Right ventricle myocardium superior (tissue), 1 donor: Measurements from ENCODE around the gene SPPL2C. TPM values are rescaled to one million over a fixed set of nuclear protein-coding genes. Genes with fewer than 3 reads are reported as not detected.

Source experiments
- ATAC-seq: fragments of 200-7000 bp; cut with Tn5 transposase; one replicate; pipeline ENCODE4 v1.9.1; 2020; ENCODE audit warnings: mild to moderate bottlenecking; ENCODE audit not compliant: poor library complexity
- DNase-seq: peaks from one replicate; pipeline ENCODE4 v3.0.0-alpha.2; 2020
- intact Hi-C: fragments of 100-400 bp; cut with DNase I; formaldehyde crosslinking; loops from one replicate; pipeline ENCODE4 v1.11.2; 2022
- long read RNA-seq: library from polyadenylated mRNA; unstranded; transcript quantifications from one replicate; pipeline ENCODE4 v2.0.0, GENCODE V29; 2021
- total RNA-seq: library from RNA; stranded (reverse); fragmentation: NEBNext Ultra II Directional; extraction: Animal tissue kit (Norgen Biotek cat#: 25700); gene quantifications from one replicate; pipeline ENCODE4 v1.2.1, GENCODE V29; 2021
- donor health status: DM: no; HTN: yes; CAD: no; lungs with severe emphysema.

SPPL2C gene
- total RNA-seq = not detected
- long read RNA-seq = 0 reads

GRCh38 chr17:45844695-45845375 lies at the start of gene SPPL2C:
Gene SPPL2C (plus strand): TSS chr17:45844881. CDS start chr17:45844907, 26 bp downstream.
- intact Hi-C loops = no loop called here
- ATAC-seq (no peak), DNase-seq (no peak)

- intact Hi-C loops = no loop called here
- DNase-seq (no peak), ATAC-seq (no peak)
These were observed 43.9 kb upstream of the SPPL2C start for GRCh38 chr17:45800816-45801215.

GRCh38 chr17:45801421-45801820 lies 43.3 kb upstream of the SPPL2C start:
- intact Hi-C loops = no loop called here
- no peak for ATAC-seq

GRCh38 chr17:45808845-45809244 lies 35.8 kb upstream of the SPPL2C start:
- no peak for DNase-seq
- intact Hi-C loops = no loop called here
- no peak for ATAC-seq

More at GRCh38 chr17:45801421-45801820, 43.3 kb upstream of the SPPL2C start:
- DNase-seq = no peak

- DNase-seq (no peak), ATAC-seq (no peak)
- intact Hi-C loops = no loop called here
These were observed 35.2 kb upstream of the SPPL2C start for GRCh38 chr17:45809499-45809898.

GRCh38 chr17:45812102-45812501 lies 32.6 kb upstream of the SPPL2C start:
- ATAC-seq (no peak), DNase-seq (no peak)
- intact Hi-C loops = no loop called here

GRCh38 chr17:45813048-45813725 lies 31.5 kb upstream of the SPPL2C start:
- DNase-seq (no peak), ATAC-seq (no peak)
- intact Hi-C loops = no loop called here

- DNase-seq = peak; percentile 59
- intact Hi-C loops = no loop called here
- peak; percentile 84 for ATAC-seq
These were observed 29.8 kb upstream of the SPPL2C start for GRCh38 chr17:45814622-45815606.

- no peak for DNase-seq
- intact Hi-C loops = no loop called here
- ATAC-seq = no peak
These were observed 28.9 kb upstream of the SPPL2C start for GRCh38 chr17:45815752-45816151.

- intact Hi-C loops = no loop called here
- no peak for ATAC-seq
- no peak for DNase-seq
These were observed 26.6 kb upstream of the SPPL2C start for GRCh38 chr17:45818041-45818440.

GRCh38 chr17:45818699-45819098 lies 26.0 kb upstream of the SPPL2C start:
- DNase-seq (no peak), ATAC-seq (no peak)
- intact Hi-C loops = no loop called here

- ATAC-seq = no peak
- DNase-seq = no peak
- intact Hi-C loops = no loop called here
These were observed 25.0 kb upstream of the SPPL2C start for GRCh38 chr17:45819632-45820031.

GRCh38 chr17:45820052-45820780 lies 24.5 kb upstream of the SPPL2C start:
- intact Hi-C loops = no loop called here
- DNase-seq (no peak), ATAC-seq (no peak)

- intact Hi-C loops = no loop called here
- DNase-seq = no peak
- no peak for ATAC-seq
These were observed 23.5 kb upstream of the SPPL2C start for GRCh38 chr17:45821147-45821546.

- intact Hi-C loops = no loop called here
- ATAC-seq = no peak
- no peak for DNase-seq
These were observed 21.1 kb upstream of the SPPL2C start for GRCh38 chr17:45823598-45823997.

GRCh38 chr17:45824475-45824874 lies 20.2 kb upstream of the SPPL2C start:
- ATAC-seq = no peak
- intact Hi-C loops = no loop called here
- DNase-seq = no peak

- ATAC-seq = no peak
- intact Hi-C loops = no loop called here
- no peak for DNase-seq
These were observed 19.7 kb upstream of the SPPL2C start for GRCh38 chr17:45824901-45825492.

GRCh38 chr17:45825792-45826191 lies 18.9 kb upstream of the SPPL2C start:
- ATAC-seq (no peak), DNase-seq (no peak)
- intact Hi-C loops = no loop called here
